H1 (cell line): Measurements from ENCODE around the gene ADCY2. TPM values are rescaled to one million over a fixed set of nuclear protein-coding genes. Genes with fewer than 3 reads are reported as not detected.

Source experiments
- CTCF ChIA-PET: fragments of 300-600 bp; sonication (Branson Sonifier 250); formaldehyde crosslinking; loops from one replicate; lab custom pipeline; 2021; ENCODE audit not compliant: partially characterized antibody; lab: Charles Lee
- POLR2A ChIA-PET: fragments of 300-600 bp; sonication (Branson Sonifier 250); formaldehyde crosslinking; loops from one replicate; lab custom pipeline; 2021; ENCODE audit warnings: inconsistent platforms; ENCODE audit not compliant: partially characterized antibody; lab: Charles Lee
- DNase-seq, 2 experiments: peaks; one replicate each; pipeline versions ENCODE4 v3.0.0 to v3.0.0-alpha.2; 2010 to 2022; ENCODE audit warnings: low spot score in 2 of 2, low read depth in 1 of 2, mixed read lengths in 1 of 2
- FAIRE-seq: peaks from 2 replicates; lab custom pipeline; 2011; peaks lifted over from hg19 to GRCh38; lab: Jason Lieb, UNC
- H2AFZ ChIP-seq: 2 replicates; pipeline ENCODE4 v1.8.1; 2012; ENCODE audit warnings: low read length, inconsistent platforms
- H2AK5ac ChIP-seq: 2 replicates; pipeline ENCODE4 v1.6.1; 2013; ENCODE audit warnings: low read depth, low read length
- H2BK120ac ChIP-seq: replicated peaks from 2 replicates; pipeline ENCODE3; 2013; ENCODE audit warnings: low read depth, low read length, inconsistent platforms
- H2BK12ac ChIP-seq: 2 replicates; pipeline ENCODE4 v1.6.1; 2013; ENCODE audit warnings: low read depth, low read length
- H2BK15ac ChIP-seq: 2 replicates; pipeline ENCODE4 v1.6.1; 2013; ENCODE audit warnings: low read length
- H2BK20ac ChIP-seq: 2 replicates; pipeline ENCODE4 v1.6.1; 2013; ENCODE audit warnings: low read length
- H2BK5ac ChIP-seq: 2 replicates; pipeline ENCODE4 v1.6.1; 2013; ENCODE audit warnings: low read depth, low read length
- H3K14ac ChIP-seq: 2 replicates; pipeline ENCODE4 v1.6.1; 2013; ENCODE audit warnings: inconsistent platforms; ENCODE audit not compliant: insufficient read length
- H3K18ac ChIP-seq: 2 replicates; pipeline ENCODE4 v1.6.1; 2013; ENCODE audit warnings: low read length; ENCODE audit errors: extremely low read depth
- H3K23ac ChIP-seq: 2 replicates; pipeline ENCODE4 v1.6.1; 2013; ENCODE audit warnings: inconsistent platforms; ENCODE audit not compliant: insufficient read length
- H3K23me2 ChIP-seq: 2 replicates; pipeline ENCODE4 v1.6.1; 2013; ENCODE audit warnings: low read depth, low read length
- H3K27ac ChIP-seq: 2 replicates; pipeline ENCODE4 v1.6.1; 2011; ENCODE audit warnings: low read depth, low read length, inconsistent platforms
- H3K27me3 ChIP-seq, 4 experiments: replicated peaks in 1 of 4; 1 replicate in 1 of 4; 2 replicates in 3 of 4; pipeline versions ENCODE4 v1.6.1 to v1.8.1; 2011 to 2013; ENCODE audit warnings: low read length in 3 of 4, mild to moderate bottlenecking in 3 of 4, inconsistent platforms in 2 of 4, mixed read lengths in 2 of 4, moderate library complexity in 1 of 4; ENCODE audit not compliant: control insufficient read depth in 3 of 4, insufficient read depth in 3 of 4; ENCODE audit errors: extremely low read depth in 1 of 4
- H3K36me3 ChIP-seq, 4 experiments: 2 replicates each; pipeline versions ENCODE4 v1.6.1 to v1.8.1; 2011 to 2013; ENCODE audit warnings: mild to moderate bottlenecking in 4 of 4, low read length in 3 of 4, moderate library complexity in 2 of 4, control low read depth in 1 of 4, inconsistent platforms in 1 of 4; ENCODE audit not compliant: insufficient read depth in 4 of 4, control insufficient read depth in 2 of 4
- H3K4ac ChIP-seq: replicated peaks from 2 replicates; pipeline ENCODE3; 2013; ENCODE audit warnings: low read length, low read depth, mixed read lengths, inconsistent platforms; ENCODE audit not compliant: insufficient read length
- H3K4me1 ChIP-seq, 4 experiments: replicated peaks in 1 of 4; 1 replicate in 1 of 4; 2 replicates in 3 of 4; pipeline versions ENCODE4 v1.6.1 to v1.8.1; 2011 to 2013; ENCODE audit warnings: low read length in 3 of 4, inconsistent platforms in 2 of 4, mixed read lengths in 1 of 4; ENCODE audit not compliant: insufficient read depth in 4 of 4, control insufficient read depth in 3 of 4
- H3K4me2 ChIP-seq, 2 experiments: 2 replicates each; pipeline versions ENCODE4 v1.6.1 to v1.8.1; 2011 to 2013; ENCODE audit warnings: low read depth in 2 of 2, low read length in 2 of 2, control low read depth in 1 of 2, inconsistent platforms in 1 of 2, mild to moderate bottlenecking in 1 of 2; ENCODE audit not compliant: insufficient read depth in 1 of 2
- H3K4me3 ChIP-seq, 4 experiments: fragments of 200-600, 300-600 bp in 1 of 4; sonication (generic), shearing (Covaris generic), sonication (Bioruptor Twin) in 1 of 4; 2 replicates each; pipeline versions ENCODE4 v1.5.1 to v1.8.1; 2011 to 2016; ENCODE audit warnings: low read length in 4 of 4, low read depth in 3 of 4, control low read depth in 2 of 4, inconsistent platforms in 2 of 4, mild to moderate bottlenecking in 2 of 4, mixed read lengths in 1 of 4, moderate library complexity in 1 of 4; ENCODE audit not compliant: insufficient read depth in 2 of 4; ENCODE audit errors: extremely low read depth in 1 of 4
- H3K56ac ChIP-seq: replicated peaks from 2 replicates; pipeline ENCODE3; 2013; ENCODE audit warnings: low read depth, mild to moderate bottlenecking, mixed read lengths, low read length, inconsistent platforms; ENCODE audit not compliant: insufficient read length
- H3K79me1 ChIP-seq: 2 replicates; pipeline ENCODE4 v1.6.1; 2013; ENCODE audit warnings: low read depth, low read length, control low read depth
- H3K79me2 ChIP-seq, 2 experiments: 2 replicates each; pipeline versions ENCODE4 v1.6.1 to v1.8.1; 2012 to 2013; ENCODE audit warnings: low read length in 2 of 2, mild to moderate bottlenecking in 2 of 2, inconsistent platforms in 1 of 2; ENCODE audit not compliant: insufficient read depth in 2 of 2, control insufficient read depth in 1 of 2
- H3K9ac ChIP-seq, 4 experiments: replicated peaks in 1 of 4; 1 replicate in 1 of 4; 2 replicates in 3 of 4; pipeline versions ENCODE4 v1.6.1 to v1.8.1; 2011 to 2013; ENCODE audit warnings: low read depth in 3 of 4, low read length in 3 of 4, control low read depth in 2 of 4, mild to moderate bottlenecking in 2 of 4, moderate library complexity in 2 of 4, inconsistent platforms in 1 of 4; ENCODE audit errors: extremely low read depth in 1 of 4
- H3K9me3 ChIP-seq, 2 experiments: 2 replicates each; pipeline versions ENCODE4 v1.6.1 to v1.8.1; 2012 to 2013; ENCODE audit warnings: mild to moderate bottlenecking in 2 of 2, moderate library complexity in 2 of 2, control low read depth in 1 of 2, inconsistent platforms in 1 of 2, low read depth in 1 of 2, low read length in 1 of 2, mixed read lengths in 1 of 2; ENCODE audit not compliant: insufficient read depth in 2 of 2
- H4K20me1 ChIP-seq, 2 experiments: replicated peaks in 1 of 2; 2 replicates each; pipeline versions ENCODE3 to v1.8.1; 2011 to 2013; ENCODE audit warnings: inconsistent platforms in 2 of 2, low read length in 2 of 2, mild to moderate bottlenecking in 1 of 2; ENCODE audit not compliant: insufficient read depth in 2 of 2, control insufficient read depth in 1 of 2
- H4K5ac ChIP-seq: 2 replicates; pipeline ENCODE4 v1.6.1; 2013; ENCODE audit warnings: low read length, low read depth, mixed read lengths, inconsistent platforms; ENCODE audit not compliant: insufficient read length
- H4K8ac ChIP-seq: 2 replicates; pipeline ENCODE4 v1.8.0; 2013; ENCODE audit warnings: mild to moderate bottlenecking, moderate library complexity, low read length, inconsistent platforms; ENCODE audit not compliant: insufficient read depth; ENCODE audit errors: extremely low read depth
- H4K91ac ChIP-seq: replicated peaks from 2 replicates; pipeline ENCODE3; 2013; ENCODE audit warnings: low read length, mixed read lengths, inconsistent platforms; ENCODE audit not compliant: insufficient read length
- CBX5 ChIP-seq: fragments of 300-800, 300-1000 bp; sonication (generic); IDR thresholded peaks from 2 replicates; pipeline ENCODE4 v1.7.1; 2016; ENCODE audit warnings: antibody characterized with exemption, low read length, low read depth
- CREB1 ChIP-seq: IDR thresholded peaks from 2 replicates; pipeline ENCODE4 v1.6.1; 2012; ENCODE audit warnings: inconsistent platforms
- EZH2 ChIP-seq: fragments of 200-600 bp; sonication (generic); IDR thresholded peaks from 2 replicates; pipeline ENCODE4 v1.7.1; 2012; ENCODE audit warnings: low read depth, mild to moderate bottlenecking, moderate library complexity, low read length, inconsistent platforms; ENCODE audit not compliant: severe bottlenecking
- GABPA ChIP-seq: IDR thresholded peaks from 2 replicates; pipeline ENCODE4 v1.6.1; 2011; ENCODE audit warnings: mild to moderate bottlenecking, low read length, moderate library complexity, borderline replicate concordance; ENCODE audit not compliant: insufficient read depth
- GTF2F1 ChIP-seq: IDR thresholded peaks from 2 replicates; pipeline ENCODE4 v1.6.1; 2012; ENCODE audit warnings: low read depth, low read length, improper control_type of control experiment, borderline replicate concordance
- JUND ChIP-seq: IDR thresholded peaks from 2 replicates; pipeline ENCODE4 v1.6.1; 2011; ENCODE audit warnings: mild to moderate bottlenecking, improper control_type of control experiment, low read length
- RAD21 ChIP-seq, 2 experiments: IDR thresholded peaks in 1 of 2; conservative IDR thresholded peaks in 1 of 2; 2 replicates each; pipeline ENCODE4 v1.6.1; 2011; ENCODE audit warnings: low read depth in 2 of 2, low read length in 2 of 2, improper control_type of control experiment in 1 of 2, inconsistent platforms in 1 of 2, mild to moderate bottlenecking in 1 of 2, moderate library complexity in 1 of 2
- RNF2 ChIP-seq: fragments of 200-900, 300-1000 bp; sonication (generic); IDR thresholded peaks from 2 replicates; pipeline ENCODE4 v1.7.1; 2016; ENCODE audit warnings: borderline replicate concordance, low read depth, mild to moderate bottlenecking, antibody characterized with exemption, low read length; ENCODE audit not compliant: poor library complexity, severe bottlenecking; ENCODE audit errors: missing control alignments
- SIX5 ChIP-seq: IDR thresholded peaks from 2 replicates; pipeline ENCODE4 v1.6.1; 2011; ENCODE audit warnings: mild to moderate bottlenecking, low read depth, low read length
- SP2 ChIP-seq: IDR thresholded peaks from 2 replicates; pipeline ENCODE4 v1.6.1; 2012; ENCODE audit warnings: mild to moderate bottlenecking, low read length, inconsistent platforms
- SP4 ChIP-seq: IDR thresholded peaks from 2 replicates; pipeline ENCODE4 v1.6.1; 2012; ENCODE audit warnings: low read length, inconsistent platforms
- SRF ChIP-seq: IDR thresholded peaks from 2 replicates; pipeline ENCODE4 v1.6.1; 2011; ENCODE audit warnings: mild to moderate bottlenecking, low read depth, low read length, moderate library complexity
- WGBS, 2 experiments: shearing (Covaris generic) in 1 of 2; methylation state at CpG; one replicate each; pipeline versions ENCODE4 v1.1.6 to v1.1.7; 2013 to 2015; ENCODE audit warnings: low lambda C conversion rate in 2 of 2, mixed read lengths in 2 of 2, inconsistent platforms in 1 of 2, low coverage in 1 of 2, missing lambda C conversion rate in 1 of 2; ENCODE audit not compliant: insufficient replicate concordance in 2 of 2, insufficient coverage in 1 of 2, insufficient read length in 1 of 2; ENCODE audit errors: extremely low coverage in 1 of 2, missing lambda C conversion rate in 1 of 2; 5-methylcytosine and 5-hydroxymethylcytosine counted together
- polyA plus RNA-seq, 7 experiments: library from polyadenylated mRNA; depleted of rRNA in 3 of 7; stranded (reverse) in 5 of 7; unstranded in 2 of 7; fragments of >200 nt in 5 of 7; fragments of 200-250 nt in 2 of 7; gene quantifications; 1 replicate in 5 of 7; 2 replicates in 1 of 7; 4 replicates in 1 of 7; pipeline versions ENCODE4 v1.2.1 to v1.2.3, GENCODE V29; 2011 to 2013; ENCODE audit warnings: missing spikeins in 2 of 7, mixed read lengths in 2 of 7
- total RNA-seq: library from RNA; stranded (reverse); fragmentation: NEBNext Ultra II Directional; extraction: Animal tissue kit (Norgen Biotek cat#: 25700); gene quantifications from 2 replicates; pipeline ENCODE4 v1.2.1, GENCODE V29; 2021
- TF ChIP-seq, protein P1 (sequence below): IDR thresholded peaks from 2 replicates; pipeline ENCODE4 v1.6.1; 2012; ENCODE audit warnings: low read length, inconsistent platforms

ADCY2 gene
- total and polyA plus RNA-seq, 2 of the 8 experiments (the other 6 are each of a cell fraction or from before 2014, with no cell fraction given), result 35.8 to 122 TPM

DNA sequence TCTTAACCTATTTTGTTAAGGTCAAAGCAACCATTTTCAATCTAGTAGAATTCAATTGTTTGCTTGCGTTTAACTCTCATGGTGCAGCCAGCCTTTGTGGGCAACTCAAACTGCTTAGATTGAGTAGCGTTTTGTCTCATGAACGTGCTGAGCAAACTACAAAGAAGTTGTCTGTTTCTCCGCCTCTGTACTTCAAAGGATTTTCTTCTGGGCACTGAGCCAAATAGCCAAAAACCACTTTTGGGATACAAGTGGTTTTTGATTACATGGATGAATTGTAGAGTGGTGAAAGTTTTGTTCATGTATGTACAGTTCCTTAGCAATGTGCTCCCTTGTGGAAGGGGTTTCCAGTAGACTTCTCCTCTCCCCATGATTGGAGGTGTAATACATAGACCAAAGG lies 332.1 kb downstream of the ADCY2 start:
- H4K91ac ChIP-seq, result no peak overlapping the region
- CTCF ChIA-PET, result no interaction called here
- WGBS, 2 experiments, result 97% methylated on average over 4 of the region's 4 CpGs; no CpG with 5 or more reads in 1 of the 2 experiments
- no peak for TF ChIP-seq CREB1
- TF ChIP-seq RAD21 (IDR thresholded peaks at IDR 0.05 in 1 of 2, conservative IDR thresholded peaks at IDR 0.05 in 1 of 2; ENCODE audit: low read depth in 2 of 2, low read length in 2 of 2), result no peak
- TF ChIP-seq, protein P1, sequence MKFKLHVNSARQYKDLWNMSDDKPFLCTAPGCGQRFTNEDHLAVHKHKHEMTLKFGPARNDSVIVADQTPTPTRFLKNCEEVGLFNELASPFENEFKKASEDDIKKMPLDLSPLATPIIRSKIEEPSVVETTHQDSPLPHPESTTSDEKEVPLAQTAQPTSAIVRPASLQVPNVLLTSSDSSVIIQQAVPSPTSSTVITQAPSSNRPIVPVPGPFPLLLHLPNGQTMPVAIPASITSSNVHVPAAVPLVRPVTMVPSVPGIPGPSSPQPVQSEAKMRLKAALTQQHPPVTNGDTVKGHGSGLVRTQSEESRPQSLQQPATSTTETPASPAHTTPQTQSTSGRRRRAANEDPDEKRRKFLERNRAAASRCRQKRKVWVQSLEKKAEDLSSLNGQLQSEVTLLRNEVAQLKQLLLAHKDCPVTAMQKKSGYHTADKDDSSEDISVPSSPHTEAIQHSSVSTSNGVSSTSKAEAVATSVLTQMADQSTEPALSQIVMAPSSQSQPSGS, result no peak
- TF ChIP-seq JUND, result no peak
- TF ChIP-seq SP4, result no peak
- no peak for TF ChIP-seq GTF2F1
- TF ChIP-seq SP2, result no peak
- TF ChIP-seq GABPA, result no peak
- no peak for TF ChIP-seq CBX5
- TF ChIP-seq SIX5, result no peak
- no peak for TF ChIP-seq EZH2
- TF ChIP-seq SRF, result no peak
- TF ChIP-seq RNF2, result no peak

More for the DNA sequence above, 332.1 kb downstream of the ADCY2 start:
- Histone ChIP-seq H3K4me2 (no peak overlapping the region), H2BK12ac (no peak overlapping the region), H3K18ac (no peak overlapping the region), H4K8ac (no peak overlapping the region), H3K27ac (no peak overlapping the region), H3K23me2 (no peaks in the 10 kb centered on the region), H3K4me1 (no peaks in the 10 kb centered on the region), H2AFZ (no peak overlapping the region), H3K27me3 (no peaks in the 10 kb centered on the region), H3K23ac (no peak overlapping the region), H3K4me3 (no peak overlapping the region), H2AK5ac (no peak overlapping the region), H3K36me3 (peaks cover 0 to 3% (median 0%) of the 10 kb centered on the region in 4 experiments; a peak in 4 of 8 replicates), H2BK20ac (no peak overlapping the region), H3K79me1 (no peaks in the 10 kb centered on the region), H2BK120ac (no peak overlapping the region), H3K56ac (no peak overlapping the region), H3K14ac (no peak overlapping the region), H4K20me1 (no peaks in the 10 kb centered on the region), H4K5ac (no peak overlapping the region), H3K9ac (no peak overlapping the region), H2BK15ac (no peak overlapping the region), H3K79me2 (no peaks in the 10 kb centered on the region), H3K9me3 (no peaks in the 10 kb centered on the region), H3K4ac (no peak overlapping the region), H2BK5ac (no peak overlapping the region)
- no peak for FAIRE-seq
- POLR2A ChIA-PET, result no interaction called here
- DNase-seq, result no peak
